Chondrocyte (in vitro differentiated cells): ENCODE measurements around the gene SORCS1. TPM values are rescaled to one million over a fixed set of nuclear protein-coding genes. Genes with fewer than 3 reads are reported as not detected.

Source experiments
- DNase-seq: peaks from one replicate; pipeline ENCODE4 v3.0.0; 2021; ENCODE audit warnings: mixed read lengths, low spot score
- H3K27ac Mint-ChIP-seq: one replicate; pipeline ENCODE4 v1.8.0; 2021; ENCODE audit warnings: mild to moderate bottlenecking, moderate library complexity, mixed read lengths; ENCODE audit not compliant: unreplicated experiment
- H3K27me3 Mint-ChIP-seq: 2 replicates; pipeline ENCODE4 v1.8.0; 2021; ENCODE audit warnings: low read depth, mixed read lengths
- H3K36me3 Mint-ChIP-seq: 2 replicates; pipeline ENCODE4 v1.8.0; 2021; ENCODE audit warnings: low read depth, mixed read lengths
- H3K4me1 Mint-ChIP-seq: 2 replicates; pipeline ENCODE4 v1.8.0; 2021; ENCODE audit warnings: low read depth, mild to moderate bottlenecking, mixed read lengths
- H3K4me3 Mint-ChIP-seq: one replicate; pipeline ENCODE4 v1.8.0; 2021; ENCODE audit warnings: mild to moderate bottlenecking, moderate library complexity, mixed read lengths; ENCODE audit not compliant: unreplicated experiment
- H3K9me3 Mint-ChIP-seq: 2 replicates; pipeline ENCODE4 v1.8.0; 2021; ENCODE audit warnings: low read depth, mixed read lengths
- CTCF ChIP-seq: fragments of 200-600 bp; sonication (generic); IDR thresholded peaks from 2 replicates; pipeline ENCODE4 v1.5.0; 2021; ENCODE audit warnings: antibody characterized with exemption, mild to moderate bottlenecking, moderate library complexity
- total RNA-seq: library from RNA; stranded (reverse); gene quantifications from 3 replicates; pipeline ENCODE4 v1.2.1, GENCODE V29; 2021

Gene SORCS1
- total RNA-seq, 1 donor from 2014 or later: not detected

DNA sequence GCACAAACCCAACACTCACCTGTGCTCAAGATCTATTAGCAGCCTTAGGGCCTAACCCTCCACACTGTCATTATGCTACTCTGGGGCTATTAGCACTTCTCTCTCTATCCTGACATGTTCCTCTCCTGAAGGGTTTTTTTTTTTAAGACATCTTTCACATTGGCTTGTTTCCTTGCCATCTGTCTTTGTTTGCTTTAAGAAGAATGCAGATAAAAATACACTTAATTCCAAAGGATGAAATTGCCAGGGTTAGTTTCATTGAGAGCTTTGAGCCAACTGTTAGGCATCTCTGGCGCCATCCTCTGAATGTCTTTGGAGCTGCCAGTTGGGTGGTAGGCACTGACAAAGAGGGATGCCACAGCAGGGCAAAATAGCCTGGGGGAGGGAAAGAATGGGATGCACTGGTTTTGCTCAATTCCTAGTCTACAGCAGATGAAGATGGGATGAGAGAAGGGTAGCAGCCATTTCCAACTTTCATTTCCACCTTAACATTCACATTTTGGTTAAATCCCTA lies 399.2 kb downstream of the SORCS1 start:
- DNase-seq: no peak
- Mint-ChIP-seq H3K4me3 (no peak overlapping the region), H3K9me3 (peaks cover 3% of the 10 kb centered on the region), H3K36me3 (no peaks in the 10 kb centered on the region), H3K4me1 (no peaks in the 10 kb centered on the region), H3K27me3 (peaks cover 4% of the 10 kb centered on the region), H3K27ac (no peak overlapping the region)
- no peak for TF ChIP-seq CTCF

DNA sequence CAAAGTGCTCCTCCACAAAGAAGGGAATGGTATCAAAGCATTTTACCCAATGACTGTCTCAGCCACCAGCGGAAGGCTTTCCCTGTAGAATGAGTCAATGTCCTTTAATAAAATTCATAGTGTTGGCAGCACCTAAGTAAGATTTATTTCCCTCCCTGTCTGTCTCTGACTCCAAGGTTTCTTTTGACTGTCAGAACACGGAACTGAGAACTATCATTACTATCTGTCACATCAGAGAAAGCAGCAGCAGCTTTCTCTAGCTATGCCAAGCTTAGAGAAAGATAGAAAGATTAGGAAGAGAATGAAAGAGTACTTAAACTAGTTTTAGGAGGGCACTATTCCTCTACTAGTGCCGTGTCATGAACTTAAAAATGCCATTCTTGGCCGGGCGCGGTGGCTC lies 400.1 kb downstream of the SORCS1 start:
- Mint-ChIP-seq H3K4me1 (no peaks in the 10 kb centered on the region), H3K27me3 (peaks cover 4% of the 10 kb centered on the region), H3K36me3 (no peaks in the 10 kb centered on the region), H3K9me3 (peaks cover 3% of the 10 kb centered on the region), H3K27ac (no peak overlapping the region), H3K4me3 (no peak overlapping the region)
- TF ChIP-seq CTCF: no peak
- no peak for DNase-seq

GRCh38 chr10:106761906-106762305 lies 402.6 kb downstream of the SORCS1 start:
- Mint-ChIP-seq H3K27ac (no peak overlapping the region), H3K4me1 (no peaks in the 10 kb centered on the region), H3K4me3 (no peak overlapping the region), H3K36me3 (no peaks in the 10 kb centered on the region), H3K9me3 (peaks cover 3% of the 10 kb centered on the region), H3K27me3 (peaks cover 4% of the 10 kb centered on the region)
- DNase-seq: no peak
- no peak for TF ChIP-seq CTCF

- peaks cover 6% of the 10 kb centered on the region for H3K9me3 Mint-ChIP-seq
- H3K36me3 Mint-ChIP-seq: no peaks in the 10 kb centered on the region
- H3K4me3 Mint-ChIP-seq: no peak overlapping the region
- no peaks in the 10 kb centered on the region for H3K4me1 Mint-ChIP-seq
- H3K27me3 Mint-ChIP-seq: peaks cover 2% of the 10 kb centered on the region
- TF ChIP-seq CTCF: no peak
- no peak for DNase-seq
- no peak overlapping the region for H3K27ac Mint-ChIP-seq
Measured at GRCh38 chr10:106757521-106757920, 407.0 kb downstream of the SORCS1 start.

- no peak for TF ChIP-seq CTCF
- Mint-ChIP-seq H3K9me3 (peaks cover 7% of the 10 kb centered on the region), H3K4me3 (no peak overlapping the region), H3K27me3 (peaks cover 2% of the 10 kb centered on the region), H3K27ac (no peak overlapping the region), H3K4me1 (no peaks in the 10 kb centered on the region), H3K36me3 (no peaks in the 10 kb centered on the region)
- DNase-seq: no peak
Measured at GRCh38 chr10:106751091-106751490, 413.4 kb downstream of the SORCS1 start.
